Right cardiac atrium (tissue), 5 donors: ENCODE results near the gene LIG1. TPM values are rescaled to one million over a fixed set of nuclear protein-coding genes. Genes with fewer than 3 reads are reported as not detected.

Experiments used
- ATAC-seq, 2 donors: fragments of 200-7000 bp; cut with Tn5 transposase; one replicate each; pipeline versions ENCODE4 v1.8.0 to v1.9.1; 2020; ENCODE audit warnings: moderate library complexity in 2 of 2, mild to moderate bottlenecking in 1 of 2
- DNase-seq, 3 donors: peaks; one replicate each; pipeline ENCODE4 v3.0.0-alpha.2; 2020
- H3K27ac ChIP-seq: one replicate; pipeline ENCODE4 v1.5.1; 2013; ENCODE audit warnings: mild to moderate bottlenecking, low read length, control low read depth, moderate library complexity
- H3K27me3 ChIP-seq: one replicate; pipeline ENCODE4 v1.6.1; 2013; ENCODE audit not compliant: control insufficient read depth, insufficient read depth
- H3K4me1 ChIP-seq: one replicate; pipeline ENCODE4 v1.6.1; 2013; ENCODE audit warnings: low read length; ENCODE audit not compliant: control insufficient read depth, insufficient read depth
- H3K4me3 ChIP-seq: one replicate; pipeline ENCODE4 v1.5.1; 2013; ENCODE audit warnings: low read length, control low read depth
- H3K9me3 ChIP-seq: one replicate; pipeline ENCODE4 v1.6.1; 2013; ENCODE audit warnings: low read length; ENCODE audit not compliant: control insufficient read depth
- WGBS: extraction: QIAGEN DNeasy Blood & Tissue Kit; methylation state at CpG from one replicate; pipeline ENCODE4 v1.1.7; 2013; 5-methylcytosine and 5-hydroxymethylcytosine counted together
- intact Hi-C, 4 donors: fragments of 100-400 bp; cut with DNase I; formaldehyde crosslinking; loops; one replicate each; pipeline versions ENCODE4 v1.11.0 to v1.14.0; 2022 to 2023
- long read RNA-seq, 4 donors: library from polyadenylated mRNA; unstranded; transcript quantifications; one replicate each; pipeline ENCODE4 v2.0.0, GENCODE V29; 2020 to 2021
- polyA plus RNA-seq: library from polyadenylated mRNA; stranded (reverse); fragments of 200-250 nt; gene quantifications from one replicate; pipeline ENCODE4 v1.2.3, GENCODE V29; 2013
- total RNA-seq, 4 donors: library from RNA; stranded (reverse); fragmentation: NEBNext Ultra II Directional; extraction: Animal tissue kit (Norgen Biotek cat#: 25700); gene quantifications; one replicate each; pipeline ENCODE4 v1.2.1, GENCODE V29; 2021
- donor health status: healthy with polysubstance abuse.
- donor health status: DM: no; HTN: yes; CAD: no.
- donor health status: DM: no; HTN: no; CAD: no.
- donor health status: DM: no; HTN: yes; CAD: no; lungs with severe emphysema.
- donor health status: DM: yes; HTN: yes; CAD: no.

The LIG1 gene
- total RNA-seq, result 1 to 10 TPM; 3.8 to 8.4 (median 5.5) TPM
- polyA plus RNA-seq, result 4.2 TPM
- long read RNA-seq, donor 1, partial matches to known transcripts, result 3 of 5 reads
- long read RNA-seq, donor 1, other reads (novel, unspliced or antisense), result 1 of 5 reads
- long read RNA-seq, donor 2, partial matches to known transcripts, result 0 of 2 reads
- long read RNA-seq, donor 2, other reads (novel, unspliced or antisense), result 1 of 2 reads
- long read RNA-seq, donor 3, partial matches to known transcripts, result 4 of 14 reads
- long read RNA-seq, donor 3, other reads (novel, unspliced or antisense), result 6 of 14 reads
- long read RNA-seq, donor 4, partial matches to known transcripts, result 0 of 4 reads
- long read RNA-seq, donor 4, other reads (novel, unspliced or antisense), result 4 of 4 reads

DNA sequence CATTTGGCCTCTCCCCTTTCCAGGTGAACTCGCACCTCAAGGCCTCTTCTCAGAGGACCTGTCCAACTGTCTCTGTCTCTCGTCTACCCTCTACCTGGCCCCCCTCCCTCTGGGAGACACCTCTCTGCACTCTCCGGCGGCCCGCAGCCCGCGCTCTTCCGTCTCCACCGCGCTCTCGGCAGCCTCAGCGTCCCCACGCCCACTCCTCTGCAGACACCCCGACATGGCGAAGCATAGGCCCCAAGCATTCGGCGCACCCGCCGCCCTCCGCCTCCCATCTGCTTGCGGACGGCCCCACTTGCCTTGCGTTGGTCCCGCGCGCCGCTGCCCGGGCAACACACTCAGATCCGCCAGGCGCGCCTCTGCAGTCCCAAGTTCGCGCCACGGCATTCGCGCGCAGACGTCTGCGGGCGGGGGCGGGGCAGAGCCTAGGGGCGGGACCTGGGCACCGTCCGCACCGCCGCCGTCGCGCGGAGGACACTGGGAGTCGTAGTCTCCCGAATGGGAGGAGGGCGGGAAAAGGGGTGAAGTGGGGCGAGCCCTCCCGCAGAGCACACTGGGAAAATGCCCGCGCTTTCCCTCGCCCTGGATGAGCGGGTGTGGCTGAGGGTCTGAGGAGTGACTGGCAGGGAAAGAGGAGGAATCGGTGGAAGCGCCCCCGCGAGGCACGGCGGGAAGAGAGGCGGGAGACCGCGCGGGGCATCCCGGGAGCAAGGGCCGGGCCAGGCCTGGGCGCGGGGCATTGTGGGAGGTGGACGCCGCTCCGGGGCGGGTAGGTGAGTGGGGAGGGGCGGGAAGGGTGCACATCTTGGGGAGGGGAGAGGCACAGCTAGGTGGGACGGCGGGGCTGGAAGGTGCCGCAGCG lies at the start of gene LIG1, which contains the start of gene ZSWIM9:
Gene LIG1 (minus strand): TSS at position 406 of the 865 bp plus-strand sequence. CDS start 4,778 bp downstream, outside the sequence.
Gene ZSWIM9 (plus strand): TSS at position 742 of the 865 bp plus-strand sequence. CDS start 1,123 bp downstream, outside the sequence.
- intact Hi-C loops, result no loop called here
- Histone ChIP-seq H3K9me3 (no peaks in the 10 kb centered on the region), H3K4me1 (peaks cover 3% of the 10 kb centered on the region), H3K27ac (peak within 1 kb of the TSS; percentile 96), H3K27me3 (no peaks in the 10 kb centered on the region), H3K4me3 (peak within 1 kb of the TSS; percentile 83)
- DNase-seq, result peak; percentile 91 to 96 (median 96)
- under 1% methylated on average over 82 of the region's 82 CpGs for WGBS
- peak; percentile 97 to 98 for ATAC-seq

DNA sequence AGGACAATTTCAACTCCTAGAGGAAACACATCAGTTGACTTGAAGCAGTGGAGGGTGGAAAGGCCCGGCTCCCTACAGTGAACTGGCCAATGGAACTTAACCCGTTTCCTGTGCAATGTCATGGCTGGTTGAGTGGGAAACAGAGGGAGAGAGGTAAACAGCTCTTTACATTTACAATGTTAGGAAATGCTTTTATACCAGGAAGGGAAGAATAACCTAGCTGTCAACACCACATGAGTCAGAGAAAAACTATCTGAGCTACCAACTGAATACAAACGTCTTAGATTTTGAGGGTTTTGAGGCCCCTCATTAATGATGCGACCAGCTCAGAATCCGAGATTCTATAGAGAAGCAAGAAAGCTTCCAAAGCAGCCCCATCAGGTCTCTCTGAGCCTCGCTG lies 48.9 kb upstream of the LIG1 start:
- Histone ChIP-seq H3K4me3 (no peak overlapping the region), H3K27me3 (no peaks in the 10 kb centered on the region), H3K27ac (no peak overlapping the region), H3K4me1 (no peaks in the 10 kb centered on the region), H3K9me3 (no peaks in the 10 kb centered on the region)
- 85% methylated on average over 6 of the region's 6 CpGs for WGBS
- intact Hi-C loops, result no loop called here
- no peak for ATAC-seq
- no peak for DNase-seq

DNA sequence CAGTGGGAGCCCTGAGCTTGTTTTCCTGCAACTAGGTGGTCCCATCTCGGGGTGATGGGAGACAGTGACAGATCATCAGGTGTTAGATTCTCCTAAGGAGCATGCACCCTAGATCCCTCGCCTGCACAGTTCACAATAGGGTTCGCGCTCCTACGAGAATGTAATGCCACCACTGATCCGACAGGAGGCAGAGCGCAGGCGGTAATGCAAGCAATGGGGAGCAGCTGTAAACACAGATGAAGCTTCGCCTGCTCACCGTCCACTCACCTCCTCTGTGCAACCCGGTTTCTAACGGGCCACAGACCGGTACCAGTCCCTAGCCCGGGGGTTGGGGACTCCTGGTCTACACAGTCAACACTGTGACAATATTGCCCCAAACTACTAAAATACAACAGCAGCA lies 46.8 kb upstream of the LIG1 start:
- intact Hi-C loops, result no loop called here

DNA sequence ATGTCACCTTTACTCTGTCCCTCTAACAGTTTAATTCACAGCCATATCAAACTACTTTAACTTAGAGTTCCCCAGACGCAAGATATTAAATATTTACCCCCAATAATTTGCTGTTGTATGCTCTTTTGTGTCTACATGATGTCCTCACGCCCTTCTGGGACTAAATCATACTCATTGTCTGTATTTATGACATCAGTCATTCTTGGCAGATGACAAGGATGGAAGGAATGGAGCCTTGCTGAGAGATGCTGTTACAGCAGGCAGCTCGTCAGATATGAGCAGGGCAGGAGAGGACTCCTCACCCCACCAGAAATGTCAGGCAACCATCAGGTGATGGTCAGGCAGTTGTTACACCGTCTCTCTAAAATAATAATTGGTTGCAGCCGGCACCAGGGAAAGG lies 43.8 kb upstream of the LIG1 start:
- 90% methylated on average over 5 of the region's 5 CpGs for WGBS
- ATAC-seq, result no peak
- Histone ChIP-seq H3K27ac (no peak overlapping the region), H3K4me3 (no peak overlapping the region), H3K9me3 (no peaks in the 10 kb centered on the region), H3K27me3 (no peaks in the 10 kb centered on the region), H3K4me1 (no peaks in the 10 kb centered on the region)
- intact Hi-C loops, result no loop called here
- DNase-seq, result no peak

More for the DNA sequence above, 46.8 kb upstream of the LIG1 start:
- H3K27me3 ChIP-seq, result no peaks in the 10 kb centered on the region
- no peak for DNase-seq
- H3K4me1 ChIP-seq, result no peaks in the 10 kb centered on the region
- no peaks in the 10 kb centered on the region for H3K9me3 ChIP-seq
- no peak for ATAC-seq
- no peak overlapping the region for H3K27ac ChIP-seq
- no peak overlapping the region for H3K4me3 ChIP-seq
- 91% methylated on average over 14 of the region's 14 CpGs for WGBS

DNA sequence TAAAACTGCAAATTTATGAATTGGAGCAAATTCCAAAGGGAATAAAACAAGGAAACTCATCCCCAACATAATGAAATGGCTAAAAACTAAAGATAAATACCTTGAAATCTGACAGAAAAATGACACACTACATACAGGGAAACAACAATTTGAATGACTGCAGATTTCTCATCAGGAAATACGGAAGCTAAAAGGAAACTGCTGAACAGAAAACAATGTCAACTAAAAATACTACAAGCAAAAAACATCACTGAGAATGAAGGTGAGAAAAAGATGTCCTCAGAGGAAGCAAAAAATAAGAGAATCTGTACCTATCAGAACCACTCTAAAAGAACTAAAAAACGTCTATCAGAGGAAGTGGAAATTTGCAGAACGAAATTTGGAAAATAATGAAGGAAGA lies 39.9 kb upstream of the LIG1 start:
- 73% methylated on average over 3 of the region's 3 CpGs for WGBS
- ATAC-seq, result no peak
- no peaks in the 10 kb centered on the region for H3K27me3 ChIP-seq
- H3K4me1 ChIP-seq, result no peaks in the 10 kb centered on the region
- no peak for DNase-seq
- intact Hi-C loops, result no loop called here
- no peaks in the 10 kb centered on the region for H3K9me3 ChIP-seq
- no peak overlapping the region for H3K27ac ChIP-seq
- H3K4me3 ChIP-seq, result no peak overlapping the region

DNA sequence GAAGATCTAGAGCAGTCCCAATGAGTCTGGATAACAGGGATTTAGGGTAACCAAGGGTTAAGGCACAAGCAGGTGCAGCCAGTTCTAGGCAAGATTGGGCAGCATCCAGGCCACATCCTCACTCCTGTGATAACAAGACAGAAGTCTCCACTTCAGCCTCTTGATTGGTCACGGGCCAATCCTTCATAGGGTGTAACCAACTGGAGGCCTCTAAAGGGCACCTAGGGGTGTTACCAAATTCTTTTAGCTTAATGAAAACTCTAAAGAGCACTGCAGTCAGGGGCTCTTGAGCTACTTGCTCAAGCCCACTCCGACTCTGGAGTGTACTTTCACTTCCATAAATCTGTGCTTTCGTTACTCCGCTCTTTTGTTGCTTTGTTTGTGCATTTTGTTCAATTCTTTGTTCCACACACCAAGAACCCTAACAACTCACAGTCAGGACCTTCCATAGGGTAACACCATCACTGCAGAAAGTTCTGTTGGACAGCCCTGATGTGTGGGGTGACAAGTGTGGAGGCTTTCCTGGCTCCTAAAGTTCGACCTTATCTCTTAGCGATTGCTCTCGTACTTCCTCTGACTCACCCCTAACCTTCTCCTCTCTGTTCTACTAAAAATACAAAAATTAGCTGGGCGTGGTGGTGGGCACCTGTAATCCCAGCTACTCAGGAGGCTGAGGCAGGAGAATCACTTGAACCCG lies 36.4 kb upstream of the LIG1 start:
- WGBS, result 67% methylated on average over 9 of the region's 9 CpGs

DNA sequence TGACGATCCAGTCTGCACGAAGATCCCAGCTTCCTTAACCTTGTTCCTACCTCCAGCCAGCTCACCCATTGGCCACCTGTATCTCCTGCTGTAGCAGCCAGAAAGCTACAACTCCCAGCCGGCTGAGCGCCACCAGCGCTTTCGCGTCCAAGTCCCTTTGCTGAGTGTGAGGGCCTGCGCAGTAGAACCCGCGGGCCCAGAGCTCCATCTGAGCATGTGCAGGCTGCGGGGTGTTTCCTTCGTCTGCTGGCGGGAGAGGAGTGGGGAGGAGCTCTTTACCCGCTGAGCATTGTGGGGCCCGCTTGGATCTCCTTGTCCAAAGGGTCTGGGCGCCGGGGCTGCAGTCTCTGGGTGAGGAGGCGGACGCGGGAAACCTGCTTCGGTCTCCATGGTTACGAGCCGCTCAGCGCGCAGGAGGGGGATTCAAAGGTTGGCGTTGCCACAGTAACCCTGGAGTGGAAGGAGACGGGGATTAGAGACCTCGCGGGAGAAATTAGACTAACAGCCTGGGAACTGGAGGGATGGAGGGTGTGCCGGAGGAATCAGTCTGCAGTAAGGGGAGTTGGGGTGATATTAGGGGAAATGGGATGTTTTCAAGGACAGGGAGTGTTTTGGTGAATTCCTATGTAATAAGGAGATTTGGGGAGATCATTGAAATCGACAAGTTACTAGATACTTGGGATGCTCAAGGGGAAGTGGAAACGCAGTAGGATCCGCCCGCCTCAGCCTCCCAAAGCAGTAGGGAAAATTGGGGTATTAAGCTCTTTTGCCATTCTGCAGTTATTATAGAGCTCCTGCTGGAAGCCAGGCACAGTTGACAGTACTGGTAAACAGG lies 33.9 kb upstream of the LIG1 start:
- under 1% methylated on average over 34 of the region's 34 CpGs for WGBS
- peak; percentile 95 to 98 (median 97) for DNase-seq

More for the DNA sequence above, 36.4 kb upstream of the LIG1 start:
- Histone ChIP-seq H3K4me3 (no peak overlapping the region), H3K4me1 (no peaks in the 10 kb centered on the region), H3K27ac (no peak overlapping the region), H3K9me3 (no peaks in the 10 kb centered on the region), H3K27me3 (no peaks in the 10 kb centered on the region)
- ATAC-seq (no peak), DNase-seq (no peak)
- intact Hi-C loops, result no loop called here

DNA sequence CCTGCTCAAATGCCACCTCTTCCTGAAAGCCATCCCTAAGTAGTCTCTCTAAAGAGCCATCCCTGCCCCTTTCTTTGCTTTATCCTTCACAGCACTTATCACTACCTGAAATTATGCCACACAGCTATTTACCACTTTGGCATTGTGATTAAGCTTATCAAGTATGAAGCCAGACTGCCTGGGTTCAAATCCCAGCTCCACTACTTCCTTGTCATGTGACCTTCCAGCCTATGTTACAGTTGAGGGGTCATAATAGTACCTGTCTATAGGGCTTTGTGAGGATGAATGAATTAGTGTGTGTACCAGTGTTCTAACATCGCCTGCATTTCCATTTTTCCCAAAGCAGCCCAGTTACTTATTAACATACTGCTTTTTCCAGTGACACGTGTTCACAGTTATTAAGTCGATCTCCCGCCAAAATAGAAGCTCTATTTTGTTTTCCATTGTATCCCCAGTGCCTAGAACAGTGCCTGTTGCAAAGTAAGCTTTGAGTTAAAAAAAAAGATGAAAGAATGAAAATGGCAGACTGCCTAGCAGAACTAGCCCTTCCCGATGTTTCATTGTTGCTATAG lies 33.2 kb upstream of the LIG1 start:
- H3K27me3 ChIP-seq, result no peaks in the 10 kb centered on the region
- no peaks in the 10 kb centered on the region for H3K4me1 ChIP-seq
- DNase-seq, result no peak
- H3K9me3 ChIP-seq, result no peaks in the 10 kb centered on the region
- H3K4me3 ChIP-seq, result peak overlapping the region; percentile 90
- peak overlapping the region; percentile 53 for H3K27ac ChIP-seq
- intact Hi-C loops, result no loop called here
- no peak for ATAC-seq
- 20% methylated on average over 5 of the region's 5 CpGs for WGBS

More for the DNA sequence above, 33.9 kb upstream of the LIG1 start:
- Histone ChIP-seq H3K9me3 (no peaks in the 10 kb centered on the region), H3K27ac (peak overlapping the region; percentile 53), H3K27me3 (no peaks in the 10 kb centered on the region), H3K4me1 (no peaks in the 10 kb centered on the region), H3K4me3 (peak overlapping the region; percentile 90)
- ATAC-seq, result peak; percentile 99 to 100
- intact Hi-C loops, result no loop called here

DNA sequence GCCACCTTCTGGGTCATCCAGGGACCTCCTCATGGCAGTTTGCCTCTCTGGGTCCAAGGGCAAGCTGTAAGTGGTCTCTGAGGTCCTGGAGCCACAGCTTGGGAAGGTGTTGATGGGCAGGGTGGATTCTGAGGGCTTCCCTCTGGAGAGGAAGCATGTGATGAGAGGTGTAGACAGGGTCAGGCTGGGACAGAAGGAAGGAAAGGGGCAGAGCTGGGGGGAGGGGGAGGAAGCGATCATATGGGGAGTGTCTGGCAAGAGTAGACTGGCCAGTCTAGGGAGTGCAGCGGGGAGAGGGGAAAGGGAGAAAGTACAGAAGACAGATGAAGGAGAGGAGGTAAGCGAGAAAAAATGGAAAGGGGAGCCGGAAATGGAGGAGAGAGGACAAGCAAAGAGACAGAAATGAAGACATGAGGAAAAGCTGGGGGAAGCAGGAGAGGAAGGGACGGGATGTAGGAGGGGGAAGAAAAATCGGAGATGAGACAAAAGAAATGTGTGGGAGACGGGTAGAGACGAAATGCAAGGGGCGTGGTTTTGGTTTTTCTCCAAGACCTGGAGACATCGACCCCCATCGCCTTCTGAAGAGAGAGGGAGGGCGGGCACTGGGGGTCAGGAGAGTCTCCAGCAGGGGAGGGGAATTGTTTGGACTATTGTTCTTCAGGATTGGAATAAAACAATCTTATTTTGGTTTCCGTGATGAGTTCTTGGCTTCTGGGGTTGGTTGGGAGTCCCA lies 27.0 kb upstream of the LIG1 start:
- ATAC-seq (peak; percentile 54 to 71), DNase-seq (no peak)
- Histone ChIP-seq H3K4me3 (no peak overlapping the region), H3K4me1 (peaks cover 2% of the 10 kb centered on the region), H3K27me3 (no peaks in the 10 kb centered on the region), H3K27ac (no peak overlapping the region), H3K9me3 (no peaks in the 10 kb centered on the region)
- 31% methylated on average over 13 of the region's 13 CpGs for WGBS
- intact Hi-C loops, result no loop called here
